GM19328 (cell line): ENCODE data around the gene IFT43.

ENCODE experiments used
- ATAC-seq: cut with Tn5 transposase; IDR thresholded peaks from one replicate; pipeline ENCODE4 v1.9.1; 2021; ENCODE audit warnings: mild to moderate bottlenecking, moderate library complexity; ENCODE audit not compliant: unreplicated experiment

The IFT43 gene

DNA sequence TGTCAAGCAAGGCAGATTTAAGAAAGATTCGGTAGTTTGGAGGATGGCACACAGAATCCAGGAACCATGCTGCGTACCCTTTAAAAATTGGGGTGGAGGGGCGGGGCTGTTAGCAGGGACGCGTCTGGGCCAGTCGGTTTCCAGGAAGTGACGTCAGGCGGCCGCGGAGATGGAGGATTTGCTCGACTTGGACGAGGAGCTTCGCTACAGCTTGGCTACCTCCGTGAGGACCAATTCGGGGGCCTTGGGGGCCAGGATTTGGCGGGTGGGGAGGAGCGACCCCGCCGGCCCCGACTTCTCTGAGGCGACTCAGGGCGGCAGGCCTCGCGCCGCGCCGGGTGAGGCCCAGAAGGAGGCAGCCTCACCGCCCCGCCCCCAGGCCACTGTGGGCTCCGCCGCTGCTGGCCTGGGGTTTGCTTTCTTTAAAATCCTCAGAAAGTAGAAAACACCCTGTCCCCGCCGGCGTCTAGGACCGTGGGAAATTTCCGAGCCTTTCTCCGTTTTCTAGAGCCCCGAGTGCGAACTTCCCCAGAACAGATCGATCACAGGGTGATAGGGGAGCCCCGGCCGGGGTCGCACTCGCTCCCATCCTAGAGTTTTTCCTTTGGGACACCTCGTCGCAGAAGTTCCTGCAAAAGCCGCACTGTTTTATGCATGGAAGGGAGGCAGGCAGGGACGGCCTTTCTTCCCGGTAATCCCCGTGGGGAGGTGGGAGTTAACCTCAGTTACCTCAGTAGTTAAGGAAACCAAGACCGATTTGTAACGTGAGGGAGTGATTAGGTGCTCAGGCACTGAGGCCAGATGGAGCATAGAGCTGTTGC is at the start of gene IFT43:
Gene IFT43 (plus strand): TSS at position 146 of the 821 bp plus-strand sequence. CDS start 24 bp downstream, at position 170.
- ATAC-seq, result peak; percentile 68

DNA sequence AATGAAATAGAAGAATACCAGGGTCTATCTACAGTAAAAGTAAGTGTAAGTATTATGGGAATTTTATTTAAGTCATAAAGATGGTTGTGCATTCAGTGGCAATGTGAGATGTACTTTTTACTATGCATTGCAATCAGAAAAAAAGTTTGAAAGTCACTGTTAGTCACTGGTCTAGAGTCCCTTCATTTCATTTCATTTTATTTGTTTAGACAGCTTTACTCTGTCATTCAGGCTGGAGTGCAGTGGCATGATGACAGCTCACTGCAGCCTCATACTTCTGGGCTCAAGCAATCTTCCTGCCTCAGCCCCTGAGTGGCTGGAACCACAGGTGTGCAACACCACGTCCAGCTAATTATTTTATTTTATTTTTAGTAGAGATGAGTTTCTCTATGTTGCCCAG is 46.4 kb upstream of the IFT43 start:
- ATAC-seq, result no peak

DNA sequence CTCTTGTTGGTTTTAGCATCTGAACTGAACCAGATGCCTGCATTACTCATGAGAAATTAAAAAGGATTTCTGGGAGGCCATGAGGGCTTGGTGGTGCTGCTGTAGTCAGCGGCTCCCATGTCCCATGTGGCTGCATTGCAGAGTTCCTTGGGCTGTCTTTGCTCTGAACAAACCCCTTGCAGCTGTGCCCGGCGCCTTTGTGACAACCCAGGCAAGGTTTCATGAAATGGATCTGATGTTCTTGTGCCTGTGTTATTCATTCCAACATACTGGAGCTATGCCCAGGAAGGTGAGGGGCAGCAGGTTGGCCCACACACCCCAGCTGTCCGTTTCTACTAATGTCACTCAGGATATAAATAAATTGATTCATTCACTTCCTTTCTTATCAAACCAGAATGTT is 44.5 kb upstream of the IFT43 start:
- ATAC-seq, result no peak

DNA sequence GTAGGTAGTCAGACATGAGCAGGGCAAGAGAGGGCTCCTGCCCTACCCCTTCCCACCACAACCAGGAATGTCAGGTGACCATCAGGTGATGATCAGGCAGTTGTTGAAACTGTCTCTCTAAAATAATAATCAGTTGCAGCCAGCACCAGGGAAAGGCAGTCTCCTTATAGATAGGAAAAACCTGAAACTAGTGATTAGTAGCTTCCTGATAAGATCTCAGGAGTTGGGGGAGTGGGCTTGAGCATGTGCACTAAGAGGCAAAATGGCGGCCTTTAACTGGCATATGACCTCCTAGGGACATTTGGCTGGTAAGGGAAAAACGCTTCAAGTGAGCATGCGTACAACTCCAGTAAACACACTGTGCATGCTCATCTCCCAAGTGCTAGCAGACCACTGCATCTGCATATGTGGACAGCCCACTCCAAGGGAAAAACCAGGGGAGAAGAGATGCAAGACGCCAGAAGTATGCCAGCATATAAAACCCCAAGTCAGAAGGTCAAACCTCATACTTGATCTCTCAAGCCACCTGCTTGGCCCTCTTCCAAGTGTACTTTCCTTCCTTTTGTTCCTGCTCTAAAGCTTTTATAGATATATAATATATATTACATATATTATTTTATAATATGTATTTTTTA is 40.8 kb upstream of the IFT43 start:
- ATAC-seq, result no peak

DNA sequence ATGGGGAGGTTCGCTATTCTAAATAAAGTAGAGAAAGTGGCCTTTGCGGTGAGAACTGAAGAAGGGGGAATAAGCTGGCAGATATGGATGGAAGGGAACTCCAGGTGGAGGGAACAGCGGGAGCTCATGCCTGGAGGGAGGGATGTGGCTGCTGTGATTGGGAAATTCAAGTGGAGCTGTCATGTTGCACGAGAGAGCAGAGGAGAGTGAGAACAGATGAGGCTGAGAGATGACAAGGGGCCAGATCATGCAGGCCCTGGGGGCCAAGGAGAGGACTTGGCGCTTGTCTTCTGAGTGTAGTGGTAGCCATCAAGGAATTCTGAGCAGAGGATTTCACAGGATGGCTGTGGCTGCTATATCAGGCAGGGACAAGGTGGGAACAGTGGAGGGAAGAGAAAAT is 38.8 kb upstream of the IFT43 start:
- ATAC-seq, result no peak

DNA sequence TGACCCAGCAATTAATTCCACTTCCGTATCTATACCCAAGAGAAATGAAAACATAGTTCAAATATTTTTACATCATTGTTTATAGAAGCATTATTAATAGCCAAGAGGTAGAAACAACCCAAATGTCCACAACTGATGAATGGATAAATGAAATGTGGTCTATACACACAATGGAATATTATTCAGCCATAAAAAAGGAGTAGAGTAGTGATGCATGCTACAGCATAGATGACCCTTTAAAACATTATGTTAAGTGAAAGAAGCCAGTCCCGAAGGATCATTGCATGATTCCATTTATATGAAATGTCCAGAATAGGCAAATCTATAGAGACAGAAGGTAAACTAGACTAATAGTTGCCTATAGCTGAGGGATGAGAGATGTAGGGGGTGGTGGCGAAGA is 33.1 kb upstream of the IFT43 start:
- ATAC-seq, result no peak

DNA sequence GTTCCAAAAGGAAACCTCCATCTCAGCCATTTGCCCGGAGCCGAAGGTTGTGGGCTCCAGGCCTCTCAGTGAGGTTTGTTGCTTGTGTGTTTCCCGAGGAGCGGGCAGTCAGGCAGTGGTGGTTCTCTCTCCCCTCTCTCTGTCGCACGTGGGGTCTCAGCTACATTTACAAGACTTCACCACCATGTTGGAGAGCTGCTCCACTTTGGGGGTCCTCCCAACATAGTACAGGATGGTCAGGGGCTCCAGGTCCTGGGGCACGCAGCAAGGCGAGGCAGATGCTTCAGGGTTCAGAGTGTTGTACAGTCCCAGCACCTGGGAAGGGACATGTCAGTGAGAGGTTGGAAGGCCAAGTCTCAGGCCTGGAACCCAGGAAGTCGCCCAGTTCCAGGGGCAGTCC is 26.5 kb upstream of the IFT43 start:
- ATAC-seq, result no peak

DNA sequence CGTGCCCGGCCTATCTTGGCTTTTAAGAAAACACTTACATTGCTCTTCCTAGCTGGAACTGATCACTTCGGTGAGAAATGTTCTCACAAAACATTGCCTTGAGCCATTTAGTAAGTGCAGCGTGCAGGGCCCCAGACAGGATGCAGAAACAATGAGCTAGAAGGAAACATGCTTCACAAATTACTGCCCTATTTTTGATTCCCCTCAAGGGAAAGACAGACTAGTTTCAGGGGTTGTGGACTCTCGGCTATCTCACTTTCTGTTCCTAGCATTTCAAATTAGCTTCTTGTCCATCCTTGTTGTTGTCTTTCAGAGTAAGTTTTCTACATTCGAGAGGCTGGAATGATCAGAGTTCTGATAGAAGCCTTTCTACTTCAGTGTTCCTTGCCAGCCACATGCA is 25.3 kb upstream of the IFT43 start:
- ATAC-seq, result no peak

DNA sequence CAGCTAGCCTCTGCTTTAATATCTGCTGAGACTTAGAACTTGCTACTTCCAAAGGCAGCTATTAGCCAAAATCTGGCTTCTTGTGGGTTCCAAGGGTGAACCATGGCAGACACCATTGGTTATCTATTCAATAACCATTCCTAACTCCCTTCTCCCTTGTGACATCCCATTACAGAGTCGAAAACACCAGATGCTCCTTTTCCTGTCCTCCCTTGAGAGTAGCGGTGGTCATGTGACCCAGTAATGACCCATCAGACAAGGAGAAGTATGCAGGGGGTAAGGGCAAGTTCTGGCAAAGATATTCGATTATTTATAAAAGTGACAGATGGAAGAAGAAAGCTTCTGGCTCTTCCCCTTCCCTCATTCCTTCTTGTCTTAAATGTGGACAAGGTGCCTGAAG is 23.9 kb upstream of the IFT43 start:
- no peak for ATAC-seq

DNA sequence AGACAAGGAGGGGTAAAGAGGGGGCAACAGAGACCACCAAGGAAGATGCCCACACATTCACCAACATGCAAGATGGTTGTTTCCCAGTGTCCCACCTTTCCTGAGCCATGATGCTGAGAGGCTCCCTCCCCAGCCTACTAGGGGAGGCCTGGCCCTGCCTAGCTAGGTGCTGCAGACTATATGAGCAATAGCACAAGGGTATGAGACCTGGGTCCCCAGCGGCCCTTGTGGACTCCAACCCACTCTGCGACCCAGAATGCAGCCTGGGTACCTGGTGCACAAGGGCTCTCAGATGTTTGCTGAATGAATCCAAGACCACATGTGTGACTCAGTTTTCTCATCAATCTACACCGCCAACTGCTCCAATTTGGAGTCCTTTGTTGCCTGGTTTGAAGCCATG is 17.7 kb upstream of the IFT43 start:
- no peak for ATAC-seq

DNA sequence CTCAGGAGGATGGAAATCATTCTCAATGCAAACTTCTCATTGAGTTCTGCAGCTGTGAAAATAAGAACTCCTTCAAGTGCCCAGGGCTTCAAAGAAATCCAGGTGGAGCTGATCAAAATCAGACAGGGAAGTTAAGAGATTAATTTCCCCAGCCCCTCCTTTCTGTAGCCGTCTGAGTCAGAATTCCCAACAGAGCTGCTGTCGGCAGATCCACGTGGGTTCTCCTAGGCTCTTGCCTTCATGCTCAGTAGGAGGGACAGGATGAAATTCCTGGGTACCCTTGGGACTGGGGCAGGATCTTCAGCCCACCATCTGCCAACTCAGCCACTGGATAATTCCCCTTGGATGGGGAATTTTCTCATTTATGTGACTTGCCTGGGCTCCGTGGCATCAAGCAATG is 17.1 kb upstream of the IFT43 start:
- no peak for ATAC-seq

DNA sequence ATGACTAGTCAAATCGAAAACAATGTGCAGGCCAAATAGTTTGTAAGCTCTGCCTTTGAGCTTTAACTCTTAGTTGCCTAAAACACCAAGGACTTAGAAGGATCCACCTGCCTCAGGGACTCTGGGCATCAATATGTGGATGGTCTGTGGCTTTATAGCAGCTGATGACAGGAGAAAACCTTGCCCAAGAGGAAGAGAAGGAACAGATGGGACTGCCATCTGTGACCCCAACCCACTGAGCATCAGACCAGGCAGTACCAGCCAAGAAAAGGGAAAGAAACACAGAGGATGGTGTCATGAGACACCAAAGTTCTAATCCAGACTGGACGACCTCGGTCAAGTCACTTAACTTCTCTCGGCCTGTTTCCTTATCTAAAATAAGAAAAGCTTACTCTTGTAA is 16.4 kb upstream of the IFT43 start:
- ATAC-seq, result no peak

DNA sequence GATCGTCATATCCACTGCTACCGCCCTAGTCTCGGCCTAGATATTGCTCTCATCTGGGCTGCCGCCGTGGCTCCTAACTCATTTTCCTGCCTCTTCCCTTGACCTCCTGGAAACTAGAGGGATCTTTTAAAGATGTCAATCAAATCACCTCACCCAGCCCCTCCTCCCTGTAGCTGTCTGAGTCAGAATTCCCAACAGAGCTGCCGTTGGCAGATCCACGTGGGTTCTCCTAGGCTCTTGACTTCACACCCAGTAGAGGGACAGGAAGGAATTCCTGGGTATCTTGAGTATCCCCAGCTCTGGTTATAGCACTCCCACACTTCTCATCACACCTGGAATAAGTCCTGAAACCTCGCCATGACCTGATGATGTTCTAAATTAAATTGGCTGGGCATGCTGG is 15.7 kb upstream of the IFT43 start:
- ATAC-seq, result no peak

DNA sequence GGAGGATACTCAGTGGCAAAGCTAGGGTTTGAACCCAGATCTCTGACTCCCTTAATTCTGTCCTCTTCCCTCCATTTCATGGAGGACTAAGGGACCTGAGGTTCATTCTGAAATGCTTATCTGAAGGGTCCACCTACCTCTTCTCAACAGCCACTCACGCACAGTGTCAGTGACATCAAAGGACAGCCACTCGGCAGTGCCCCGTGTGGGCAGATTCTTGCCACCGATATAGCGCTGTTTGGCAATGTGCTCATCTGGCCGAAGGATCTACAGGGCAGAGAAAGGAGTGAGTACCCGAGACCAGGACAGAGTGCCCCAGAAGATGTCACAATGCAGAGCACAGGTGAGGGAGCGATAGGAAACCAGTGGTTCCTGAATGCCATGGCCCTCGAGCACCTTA is 14.6 kb upstream of the IFT43 start:
- ATAC-seq, result no peak

DNA sequence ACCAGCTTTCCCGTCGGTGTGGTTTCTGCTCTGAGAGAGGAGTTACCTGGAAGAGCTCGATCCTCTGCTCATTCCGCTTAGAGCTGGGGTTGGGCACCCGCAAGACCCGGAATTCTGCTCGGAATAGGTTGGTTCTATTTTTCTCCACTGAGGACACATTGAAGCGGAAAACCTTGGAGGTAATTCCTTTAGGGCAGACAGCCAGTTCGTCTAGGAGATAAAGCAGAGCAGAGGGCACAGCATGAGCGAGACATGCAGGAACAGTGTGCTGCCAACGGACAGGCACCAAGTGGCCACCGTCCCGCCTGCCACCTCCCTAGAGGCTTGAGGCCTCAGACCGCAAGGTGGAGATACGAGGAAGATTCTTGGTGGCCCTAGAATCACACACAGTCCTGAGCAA is 14.1 kb upstream of the IFT43 start:
- ATAC-seq, result no peak

DNA sequence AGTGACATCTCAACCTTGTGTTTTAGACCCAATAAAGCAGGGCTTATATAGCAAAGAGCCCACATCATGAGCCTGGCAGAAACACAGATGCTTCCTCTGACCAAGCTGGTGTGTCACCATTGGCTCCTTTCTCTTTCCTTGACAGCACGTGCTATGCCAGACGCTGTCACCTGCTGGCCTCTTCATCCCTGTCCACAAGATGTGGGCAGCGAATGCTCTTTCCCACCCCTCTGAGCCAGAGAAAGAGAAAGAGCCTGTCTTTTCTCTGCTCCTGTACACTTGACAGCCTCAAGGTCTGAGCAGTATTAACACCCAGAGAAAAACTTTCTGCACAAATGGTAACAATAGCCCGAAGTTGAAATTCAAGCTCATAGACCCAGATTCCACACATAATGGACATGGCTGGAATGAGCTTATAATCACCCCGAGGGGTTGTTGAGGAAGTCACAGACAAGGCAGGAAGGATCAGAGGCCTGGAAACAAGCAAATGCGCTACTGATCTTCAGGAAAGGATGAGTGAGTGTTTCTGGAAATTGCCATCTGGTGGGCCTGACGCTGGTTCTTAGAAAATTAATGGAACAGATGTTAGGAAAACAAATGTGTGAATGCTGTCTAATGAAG is 12.7 kb upstream of the IFT43 start:
- no peak for ATAC-seq

DNA sequence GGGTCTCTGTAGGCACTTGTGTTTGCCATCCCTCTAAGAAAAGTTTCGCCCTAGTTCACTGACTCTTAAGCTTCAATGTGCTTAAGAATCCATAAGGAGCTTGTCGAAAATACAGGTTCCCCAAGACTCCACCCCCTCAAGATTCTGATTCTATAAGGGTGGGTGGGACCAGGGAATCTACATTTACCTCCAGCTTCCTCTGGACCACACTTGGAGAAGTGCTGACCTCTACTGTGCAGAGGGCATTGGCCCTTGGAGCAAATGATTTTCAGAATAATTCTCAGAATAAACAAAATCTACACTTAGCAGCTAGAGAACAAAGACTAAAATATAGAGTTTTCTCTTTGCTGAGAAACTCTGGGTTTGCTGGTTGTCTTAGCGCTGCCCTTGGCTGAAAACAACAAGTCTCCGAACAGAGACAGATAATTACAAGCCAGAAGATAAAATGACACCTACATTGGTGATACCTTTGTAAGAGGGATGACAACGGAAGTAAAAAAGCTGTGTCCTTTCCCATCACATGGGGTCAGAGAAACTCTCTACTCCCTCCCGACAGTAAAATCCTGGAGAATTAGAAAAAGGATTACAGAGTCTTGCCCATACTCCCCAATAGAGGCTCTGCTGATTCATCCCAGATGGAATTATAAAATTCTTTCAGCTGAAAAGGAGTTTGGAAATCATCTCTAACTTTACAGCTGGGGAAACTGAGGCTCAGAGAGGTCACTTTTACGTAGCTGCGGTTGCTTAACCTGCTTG is 8.6 kb upstream of the IFT43 start:
- no peak for ATAC-seq

DNA sequence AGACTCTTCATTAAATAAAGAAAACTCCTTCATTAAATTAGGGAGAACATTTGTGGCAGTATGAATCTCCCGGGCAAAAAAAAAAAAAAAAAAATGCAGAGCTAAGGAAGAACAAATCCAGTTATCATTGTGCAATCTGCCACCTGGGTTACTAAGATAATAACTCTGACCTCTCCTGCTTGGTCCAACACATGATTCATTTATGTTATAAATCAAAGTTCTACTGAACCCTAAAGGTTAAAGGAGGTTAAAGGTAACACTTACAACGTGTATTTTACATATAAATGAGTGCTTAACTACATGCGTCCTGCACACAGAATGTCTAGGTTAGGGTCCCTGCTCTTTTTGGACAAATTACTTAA is 8.0 kb upstream of the IFT43 start:
- no peak for ATAC-seq

DNA sequence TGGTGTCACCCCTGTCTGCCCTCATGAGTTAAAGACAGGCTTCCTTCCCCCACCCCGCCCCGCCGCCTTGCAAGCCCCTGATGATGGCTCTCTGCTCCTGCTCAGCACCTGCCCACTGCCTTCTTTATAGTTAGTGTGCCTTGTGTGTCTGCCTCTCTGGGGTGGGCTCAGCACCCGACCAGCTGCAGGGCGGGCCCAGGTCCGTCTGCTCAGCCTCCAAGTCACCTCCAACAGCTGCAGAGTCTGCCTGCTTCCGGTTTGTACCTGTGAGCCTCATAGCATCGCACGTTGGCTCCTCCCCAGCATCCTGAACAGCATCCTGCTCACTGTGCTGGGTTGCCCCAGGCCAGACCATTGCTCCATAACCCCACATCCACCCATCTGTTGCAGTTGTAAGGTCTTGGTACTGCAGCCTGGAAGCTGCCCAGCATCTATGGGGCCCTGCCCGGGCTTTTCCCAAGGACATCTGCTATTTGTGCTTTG is 7.3 kb upstream of the IFT43 start:
- ATAC-seq, result no peak

DNA sequence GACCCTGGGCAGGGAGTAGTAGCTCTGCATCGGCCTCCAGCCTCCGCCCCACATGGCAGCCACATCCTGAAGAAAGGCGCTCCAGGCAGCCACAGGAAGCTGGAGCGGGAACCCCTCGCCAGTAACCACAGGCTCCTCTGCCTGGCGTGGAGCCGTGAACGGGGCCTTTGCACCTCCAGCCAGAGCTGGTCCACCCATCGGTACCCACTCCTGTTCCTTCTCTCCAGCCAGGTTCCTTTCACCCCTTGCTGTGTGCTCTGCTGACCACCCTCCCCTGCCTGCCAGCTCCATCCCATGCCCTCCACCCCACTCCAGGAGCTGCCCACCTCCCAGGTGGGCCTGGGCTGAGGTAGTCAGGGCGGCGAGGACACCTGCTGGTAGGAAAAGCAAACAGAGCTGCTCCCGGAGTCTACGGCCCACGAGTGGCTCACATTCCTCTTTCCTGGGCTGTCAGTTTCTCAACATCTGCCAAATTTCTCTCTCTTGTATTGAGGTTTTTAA is 6.4 kb upstream of the IFT43 start:
- ATAC-seq, result no peak
